H9 (cell line): ENCODE measurements around the gene FH. TPM values are rescaled to one million over a fixed set of nuclear protein-coding genes. Genes with fewer than 3 reads are reported as not detected.

ENCODE experiments used
- DNase-seq: peaks from one replicate; pipeline ENCODE4 v3.0.0-alpha.2; 2017
- H2AFZ ChIP-seq: one replicate; pipeline ENCODE4 v1.6.1; 2013; ENCODE audit warnings: mild to moderate bottlenecking, low read length, control low read depth, moderate library complexity
- H2AK5ac ChIP-seq: 2 replicates; pipeline ENCODE4 v1.6.1; 2013; ENCODE audit warnings: low read length, control low read depth, mixed read lengths; ENCODE audit not compliant: insufficient read length
- H2BK120ac ChIP-seq: one replicate; pipeline ENCODE4 v1.6.1; 2013; ENCODE audit warnings: low read depth, mild to moderate bottlenecking, low read length, control low read depth, inconsistent platforms; ENCODE audit not compliant: poor library complexity, severe bottlenecking
- H2BK12ac ChIP-seq: 2 replicates; pipeline ENCODE4 v1.6.1; 2013; ENCODE audit warnings: low read length, control low read depth, mixed read lengths, low read depth; ENCODE audit not compliant: insufficient read length
- H2BK15ac ChIP-seq: 2 replicates; pipeline ENCODE4 v1.6.1; 2013; ENCODE audit warnings: low read depth, low read length, control low read depth
- H2BK20ac ChIP-seq: one replicate; pipeline ENCODE4 v1.6.1; 2013; ENCODE audit warnings: low read depth, mild to moderate bottlenecking, low read length, control low read depth, inconsistent platforms; ENCODE audit not compliant: poor library complexity, severe bottlenecking
- H2BK5ac ChIP-seq: 2 replicates; pipeline ENCODE4 v1.6.1; 2013; ENCODE audit warnings: low read length, control low read depth, mixed read lengths; ENCODE audit not compliant: insufficient read length
- H3K14ac ChIP-seq: 2 replicates; pipeline ENCODE4 v1.6.1; 2013; ENCODE audit warnings: low read length, control low read depth; ENCODE audit not compliant: insufficient read depth
- H3K18ac ChIP-seq: 2 replicates; pipeline ENCODE4 v1.6.1; 2013; ENCODE audit warnings: low read depth, mild to moderate bottlenecking, mixed read lengths, low read length, control low read depth; ENCODE audit not compliant: insufficient read length
- H3K23ac ChIP-seq: 2 replicates; pipeline ENCODE4 v1.6.1; 2013; ENCODE audit warnings: low read length, control low read depth, mixed read lengths, low read depth; ENCODE audit not compliant: insufficient read length
- H3K23me2 ChIP-seq: 2 replicates; pipeline ENCODE4 v1.6.1; 2013; ENCODE audit warnings: low read depth, mild to moderate bottlenecking, mixed read lengths, low read length, control low read depth; ENCODE audit not compliant: insufficient read length, poor library complexity, severe bottlenecking
- H3K27ac ChIP-seq: 2 replicates; pipeline ENCODE4 v1.5.1; 2013; ENCODE audit warnings: low read length, control low read depth, mixed read lengths, low read depth; ENCODE audit not compliant: insufficient read length
- H3K27me3 ChIP-seq: 2 replicates; pipeline ENCODE4 v1.6.1; 2013; ENCODE audit warnings: low read length, control low read depth, inconsistent platforms; ENCODE audit not compliant: insufficient read depth
- H3K4ac ChIP-seq: 2 replicates; pipeline ENCODE4 v1.6.1; 2013; ENCODE audit warnings: low read depth, mild to moderate bottlenecking, control low read depth, inconsistent platforms, low read length, moderate library complexity
- H3K4me1 ChIP-seq: 2 replicates; pipeline ENCODE4 v1.6.1; 2013; ENCODE audit warnings: low read length, control low read depth, inconsistent platforms; ENCODE audit not compliant: insufficient read depth
- H3K4me2 ChIP-seq: 2 replicates; pipeline ENCODE4 v1.6.1; 2013; ENCODE audit warnings: low read length, control low read depth, mixed read lengths; ENCODE audit not compliant: insufficient read length, insufficient read depth
- H3K56ac ChIP-seq: 2 replicates; pipeline ENCODE4 v1.6.1; 2013; ENCODE audit warnings: low read depth, mild to moderate bottlenecking, mixed read lengths, low read length, control low read depth; ENCODE audit not compliant: insufficient read length
- H3K79me1 ChIP-seq: 2 replicates; pipeline ENCODE4 v1.6.1; 2013; ENCODE audit warnings: low read depth, mild to moderate bottlenecking, moderate library complexity, low read length, control low read depth, inconsistent platforms; ENCODE audit not compliant: insufficient read depth, poor library complexity, severe bottlenecking
- H3K79me2 ChIP-seq: 2 replicates; pipeline ENCODE4 v1.6.1; 2013; ENCODE audit warnings: low read length, control low read depth, inconsistent platforms; ENCODE audit not compliant: insufficient read depth
- H3K9ac ChIP-seq: 2 replicates; pipeline ENCODE4 v1.6.1; 2013; ENCODE audit warnings: low read length, control low read depth, mixed read lengths; ENCODE audit not compliant: insufficient read length; ENCODE audit errors: extremely low read depth
- H3K9me3 ChIP-seq: one replicate; pipeline ENCODE4 v1.6.1; 2013; ENCODE audit warnings: low read depth, low read length, inconsistent platforms; ENCODE audit not compliant: control insufficient read depth
- H3T11ph ChIP-seq: one replicate; pipeline ENCODE4 v1.6.1; 2013; ENCODE audit warnings: mild to moderate bottlenecking, low read length, control low read depth, inconsistent platforms
- H4K20me1 ChIP-seq: one replicate; pipeline ENCODE4 v1.6.1; 2013; ENCODE audit not compliant: control insufficient read depth, insufficient read length, insufficient read depth
- H4K5ac ChIP-seq: 2 replicates; pipeline ENCODE4 v1.6.1; 2013; ENCODE audit warnings: low read depth, mild to moderate bottlenecking, mixed read lengths, low read length, control low read depth; ENCODE audit not compliant: insufficient read length
- H4K8ac ChIP-seq: replicated peaks from 2 replicates; pipeline ENCODE4 v1.6.1; 2013; ENCODE audit warnings: low read length, control low read depth, mixed read lengths, low read depth; ENCODE audit not compliant: insufficient read length
- H4K91ac ChIP-seq: 2 replicates; pipeline ENCODE4 v1.6.1; 2013; ENCODE audit warnings: low read depth, mild to moderate bottlenecking, moderate library complexity, mixed read lengths, low read length, control low read depth; ENCODE audit not compliant: insufficient read length
- H3K27ac Mint-ChIP-seq, 3 experiments: 2 replicates in 2 of 3; 3 replicates in 1 of 3; pipeline ENCODE4 v1.8.0; 2020 to 2021; ENCODE audit warnings: mixed read lengths in 3 of 3, mild to moderate bottlenecking in 1 of 3, moderate library complexity in 1 of 3
- H3K27me3 Mint-ChIP-seq: 2 replicates; pipeline ENCODE4 v1.8.0; 2021; ENCODE audit warnings: low read depth, mild to moderate bottlenecking, moderate library complexity, mixed read lengths
- H3K36me3 Mint-ChIP-seq, 3 experiments: 2 replicates in 2 of 3; 3 replicates in 1 of 3; pipeline ENCODE4 v1.8.0; 2020 to 2021; ENCODE audit warnings: low read depth in 3 of 3, mixed read lengths in 3 of 3; ENCODE audit not compliant: insufficient read depth in 1 of 3
- H3K4me1 Mint-ChIP-seq, 2 experiments: 2 replicates each; pipeline ENCODE4 v1.8.0; 2020; ENCODE audit warnings: mixed read lengths in 2 of 2
- H3K4me3 Mint-ChIP-seq, 2 experiments: 2 replicates in 1 of 2; 3 replicates in 1 of 2; pipeline ENCODE4 v1.8.0; 2020 to 2021; ENCODE audit warnings: mild to moderate bottlenecking in 2 of 2, mixed read lengths in 2 of 2, moderate library complexity in 1 of 2
- H3K9me3 Mint-ChIP-seq, 2 experiments: 2 replicates in 1 of 2; 3 replicates in 1 of 2; pipeline ENCODE4 v1.8.0; 2020; ENCODE audit warnings: mild to moderate bottlenecking in 2 of 2, mixed read lengths in 2 of 2, moderate library complexity in 1 of 2
- WGBS: extraction: QIAGEN DNeasy Blood & Tissue Kit; methylation state at CpG from one replicate; pipeline ENCODE4 v1.1.7; 2013; ENCODE audit warnings: missing lambda C conversion rate, low lambda C conversion rate, mixed read lengths; ENCODE audit not compliant: insufficient read length; ENCODE audit errors: extremely low coverage; 5-methylcytosine and 5-hydroxymethylcytosine counted together
- total RNA-seq: library from RNA; stranded (reverse); gene quantifications from 2 replicates; pipeline ENCODE4 v1.2.1, GENCODE V29; 2021
- TF ChIP-seq, protein P1 (sequence below): fragments of 200-600 bp; sonication (generic); conservative IDR thresholded peaks from 3 replicates; pipeline ENCODE4 v1.8.0; 2021; ENCODE audit warnings: antibody characterized with exemption, mild to moderate bottlenecking

The FH gene
- total RNA-seq, 1 experiment from 2014 or later, result 83.9 TPM

DNA sequence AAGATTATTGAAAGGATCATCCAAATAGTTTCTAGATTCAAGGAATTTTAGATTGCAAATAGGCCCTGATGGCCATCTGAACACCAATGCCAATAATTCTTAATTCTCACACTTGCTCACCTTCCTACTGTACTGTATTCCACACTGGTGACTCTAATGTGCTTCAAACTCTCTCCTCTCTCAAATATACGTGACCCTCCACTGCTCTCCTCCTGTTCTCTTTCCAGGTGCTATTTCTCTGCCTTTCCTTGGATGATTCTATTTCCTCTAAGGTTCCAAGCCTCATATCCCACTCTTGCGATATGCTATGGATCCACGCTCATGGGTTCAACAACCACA lies 41.3 kb upstream of the FH start:
- Mint-ChIP-seq H3K4me1 (no peaks in the 10 kb centered on the region), H3K9me3 (no peaks in the 10 kb centered on the region), H3K36me3 (no peaks in the 10 kb centered on the region), H3K27ac (no peak overlapping the region), H3K27me3 (no peaks in the 10 kb centered on the region), H3K4me3 (no peak overlapping the region)
- no peak overlapping the region for H3K4me2 ChIP-seq
- H3K14ac ChIP-seq, result no peak overlapping the region
- H2BK12ac ChIP-seq, result no peak overlapping the region
- H2BK20ac ChIP-seq, result no peak overlapping the region
- H2BK120ac ChIP-seq, result no peak overlapping the region
- no peak overlapping the region for H2AK5ac ChIP-seq
- H4K20me1 ChIP-seq, result no peaks in the 10 kb centered on the region
- H3K9me3 ChIP-seq, result no peaks in the 10 kb centered on the region
- H3K4ac ChIP-seq, result no peak overlapping the region
- no CpG with 5 or more reads among the region's 3 CpGs for WGBS
- H3K79me1 ChIP-seq, result no peaks in the 10 kb centered on the region
- H4K5ac ChIP-seq, result no peak overlapping the region
- H3T11ph ChIP-seq, result no peak overlapping the region
- H3K4me1 ChIP-seq, result no peaks in the 10 kb centered on the region
- H4K8ac ChIP-seq, result no peak overlapping the region
- TF ChIP-seq, protein P1, sequence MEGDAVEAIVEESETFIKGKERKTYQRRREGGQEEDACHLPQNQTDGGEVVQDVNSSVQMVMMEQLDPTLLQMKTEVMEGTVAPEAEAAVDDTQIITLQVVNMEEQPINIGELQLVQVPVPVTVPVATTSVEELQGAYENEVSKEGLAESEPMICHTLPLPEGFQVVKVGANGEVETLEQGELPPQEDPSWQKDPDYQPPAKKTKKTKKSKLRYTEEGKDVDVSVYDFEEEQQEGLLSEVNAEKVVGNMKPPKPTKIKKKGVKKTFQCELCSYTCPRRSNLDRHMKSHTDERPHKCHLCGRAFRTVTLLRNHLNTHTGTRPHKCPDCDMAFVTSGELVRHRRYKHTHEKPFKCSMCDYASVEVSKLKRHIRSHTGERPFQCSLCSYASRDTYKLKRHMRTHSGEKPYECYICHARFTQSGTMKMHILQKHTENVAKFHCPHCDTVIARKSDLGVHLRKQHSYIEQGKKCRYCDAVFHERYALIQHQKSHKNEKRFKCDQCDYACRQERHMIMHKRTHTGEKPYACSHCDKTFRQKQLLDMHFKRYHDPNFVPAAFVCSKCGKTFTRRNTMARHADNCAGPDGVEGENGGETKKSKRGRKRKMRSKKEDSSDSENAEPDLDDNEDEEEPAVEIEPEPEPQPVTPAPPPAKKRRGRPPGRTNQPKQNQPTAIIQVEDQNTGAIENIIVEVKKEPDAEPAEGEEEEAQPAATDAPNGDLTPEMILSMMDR, result no peak
- no peak overlapping the region for H3K23ac ChIP-seq
- DNase-seq, result no peak
- no peak overlapping the region for H3K56ac ChIP-seq
- H2BK15ac ChIP-seq, result no peak overlapping the region
- no peaks in the 10 kb centered on the region for H3K23me2 ChIP-seq
- H2BK5ac ChIP-seq, result no peak overlapping the region
- no peak overlapping the region for H3K9ac ChIP-seq
- no peak overlapping the region for H3K18ac ChIP-seq
- H3K27me3 ChIP-seq, result no peaks in the 10 kb centered on the region
- no peak overlapping the region for H4K91ac ChIP-seq
- H2AFZ ChIP-seq, result no peak overlapping the region
- no peaks in the 10 kb centered on the region for H3K79me2 ChIP-seq
- H3K27ac ChIP-seq, result no peak overlapping the region
